IMR-90 (cell line): ENCODE measurements around the gene RASSF3.

Experiments
- CEBPB ChIP-seq: IDR thresholded peaks from 2 replicates; pipeline ENCODE4 v1.6.1; 2012; ENCODE audit warnings: low read depth, low read length, improper control_type of control experiment
- CHD1 ChIP-seq: IDR thresholded peaks from 2 replicates; pipeline ENCODE4 v1.6.1; 2012; ENCODE audit warnings: low read depth, low read length, improper control_type of control experiment
- CTCF ChIP-seq: conservative IDR thresholded peaks from 2 replicates; pipeline ENCODE4 v1.5.1; 2012; ENCODE audit warnings: mild to moderate bottlenecking, low read depth, low read length, improper control_type of control experiment
- FOS ChIP-seq: fragments of 150-350 bp; IDR thresholded peaks from 2 replicates; pipeline ENCODE4 v1.6.1; 2016; ENCODE audit warnings: low read depth, low read length
- MAFK ChIP-seq: IDR thresholded peaks from 2 replicates; pipeline ENCODE4 v1.6.1; 2012; ENCODE audit warnings: low read depth, low read length, improper control_type of control experiment
- MAZ ChIP-seq: IDR thresholded peaks from 2 replicates; pipeline ENCODE4 v1.6.1; 2012; ENCODE audit warnings: low read depth, mild to moderate bottlenecking, low read length, improper control_type of control experiment, moderate library complexity, borderline replicate concordance
- MXI1 ChIP-seq: IDR thresholded peaks from 2 replicates; pipeline ENCODE4 v1.6.1; 2012; ENCODE audit warnings: low read depth, mild to moderate bottlenecking, low read length, moderate library complexity, borderline replicate concordance
- POLR2A ChIP-seq: IDR thresholded peaks from 2 replicates; pipeline ENCODE4 v1.6.1; 2012; ENCODE audit warnings: mild to moderate bottlenecking, low read depth, low read length
- RAD21 ChIP-seq: IDR thresholded peaks from 2 replicates; pipeline ENCODE4 v1.6.1; 2012; ENCODE audit warnings: low read length, improper control_type of control experiment
- RCOR1 ChIP-seq: IDR thresholded peaks from 2 replicates; pipeline ENCODE4 v1.6.1; 2012; ENCODE audit warnings: mild to moderate bottlenecking, low read length, improper control_type of control experiment; ENCODE audit not compliant: insufficient replicate concordance
- RFX5 ChIP-seq: IDR thresholded peaks from 2 replicates; pipeline ENCODE4 v1.8.0; 2012; ENCODE audit warnings: low read depth, mild to moderate bottlenecking, low read length, moderate library complexity
- SMC3 ChIP-seq: fragments of 150-350 bp; IDR thresholded peaks from 2 replicates; pipeline ENCODE4 v1.6.1; 2016; ENCODE audit warnings: low read depth, mild to moderate bottlenecking, antibody characterized with exemption, low read length, moderate library complexity
- USF2 ChIP-seq: fragments of 150-350 bp; IDR thresholded peaks from 2 replicates; pipeline ENCODE4 v1.6.1; 2017; ENCODE audit warnings: mild to moderate bottlenecking, antibody characterized with exemption, low read length, low read depth
- TF ChIP-seq, protein P1 (sequence below): fragments of 150-350 bp; IDR thresholded peaks from 2 replicates; pipeline ENCODE4 v1.6.1; 2016; ENCODE audit warnings: low read depth, mild to moderate bottlenecking, low read length, moderate library complexity, borderline replicate concordance

DNA sequence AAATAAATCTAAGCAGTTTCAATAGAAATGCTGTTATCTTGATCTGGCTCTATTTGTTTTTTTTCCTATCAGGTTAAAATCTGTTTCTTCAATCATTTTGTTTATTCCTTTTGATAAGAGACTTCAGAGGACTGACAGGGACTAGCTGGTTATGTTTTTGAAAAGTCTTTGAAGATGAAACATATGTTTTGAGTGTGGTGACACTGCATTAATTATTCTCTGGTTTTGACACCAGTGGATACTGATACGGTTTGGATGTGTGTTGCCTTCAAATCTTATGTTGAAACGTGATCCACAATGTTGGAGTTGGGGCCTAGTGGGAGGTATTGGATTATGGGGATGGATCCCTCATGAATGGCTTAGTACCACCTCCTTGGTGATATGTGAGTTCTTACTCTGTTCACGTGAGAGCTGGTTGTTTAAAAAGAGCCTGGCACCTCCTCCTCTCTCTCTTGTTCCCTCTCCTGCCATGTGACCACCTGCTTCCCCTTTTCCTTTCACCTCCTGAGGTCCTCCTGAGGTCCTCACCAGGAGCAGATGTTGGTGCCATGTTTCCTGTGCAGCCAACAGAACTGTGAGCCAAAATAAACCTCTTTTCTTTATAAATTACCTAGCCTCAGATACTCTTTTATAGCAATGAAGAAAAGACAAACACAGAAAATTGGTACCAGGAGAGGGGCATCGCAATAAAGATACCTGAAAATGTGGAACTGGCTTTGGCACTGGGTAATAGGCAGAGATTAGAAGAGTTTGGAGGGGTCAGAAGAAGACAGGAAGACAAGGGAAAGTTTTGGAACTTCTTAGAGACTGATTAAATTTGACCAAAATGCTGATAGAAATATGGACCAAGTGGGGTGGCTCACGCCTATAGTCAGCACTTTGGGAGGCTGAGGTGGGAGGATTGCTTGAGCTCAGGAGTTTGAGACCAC, 23.0 kb downstream of the RASSF3 start:
- TF ChIP-seq CTCF: no peak
- TF ChIP-seq POLR2A: no peak
- no peak for TF ChIP-seq CEBPB
- no peak for TF ChIP-seq RFX5
- TF ChIP-seq FOS: no peak
- TF ChIP-seq MAFK: no peak
- no peak for TF ChIP-seq MAZ
- TF ChIP-seq SMC3: no peak
- no peak for TF ChIP-seq USF2
- no peak for TF ChIP-seq RCOR1
- TF ChIP-seq RAD21: no peak
- TF ChIP-seq, protein P1, sequence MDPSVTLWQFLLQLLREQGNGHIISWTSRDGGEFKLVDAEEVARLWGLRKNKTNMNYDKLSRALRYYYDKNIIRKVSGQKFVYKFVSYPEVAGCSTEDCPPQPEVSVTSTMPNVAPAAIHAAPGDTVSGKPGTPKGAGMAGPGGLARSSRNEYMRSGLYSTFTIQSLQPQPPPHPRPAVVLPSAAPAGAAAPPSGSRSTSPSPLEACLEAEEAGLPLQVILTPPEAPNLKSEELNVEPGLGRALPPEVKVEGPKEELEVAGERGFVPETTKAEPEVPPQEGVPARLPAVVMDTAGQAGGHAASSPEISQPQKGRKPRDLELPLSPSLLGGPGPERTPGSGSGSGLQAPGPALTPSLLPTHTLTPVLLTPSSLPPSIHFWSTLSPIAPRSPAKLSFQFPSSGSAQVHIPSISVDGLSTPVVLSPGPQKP: no peak
- TF ChIP-seq MXI1: no peak
- TF ChIP-seq CHD1: no peak
